NCI-H226 (cell line): ENCODE results near the gene BATF3.
"Not testable (repeated sequence)": the region's sequence is repeated elsewhere in the genome, so short reads cannot be mapped to it uniquely, and the experiment has no call there.

Source experiments
- DNase-seq: peaks from one replicate; pipeline ENCODE4 v3.0.0-alpha.2; 2015

Gene BATF3, protein sequence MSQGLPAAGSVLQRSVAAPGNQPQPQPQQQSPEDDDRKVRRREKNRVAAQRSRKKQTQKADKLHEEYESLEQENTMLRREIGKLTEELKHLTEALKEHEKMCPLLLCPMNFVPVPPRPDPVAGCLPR

DNA sequence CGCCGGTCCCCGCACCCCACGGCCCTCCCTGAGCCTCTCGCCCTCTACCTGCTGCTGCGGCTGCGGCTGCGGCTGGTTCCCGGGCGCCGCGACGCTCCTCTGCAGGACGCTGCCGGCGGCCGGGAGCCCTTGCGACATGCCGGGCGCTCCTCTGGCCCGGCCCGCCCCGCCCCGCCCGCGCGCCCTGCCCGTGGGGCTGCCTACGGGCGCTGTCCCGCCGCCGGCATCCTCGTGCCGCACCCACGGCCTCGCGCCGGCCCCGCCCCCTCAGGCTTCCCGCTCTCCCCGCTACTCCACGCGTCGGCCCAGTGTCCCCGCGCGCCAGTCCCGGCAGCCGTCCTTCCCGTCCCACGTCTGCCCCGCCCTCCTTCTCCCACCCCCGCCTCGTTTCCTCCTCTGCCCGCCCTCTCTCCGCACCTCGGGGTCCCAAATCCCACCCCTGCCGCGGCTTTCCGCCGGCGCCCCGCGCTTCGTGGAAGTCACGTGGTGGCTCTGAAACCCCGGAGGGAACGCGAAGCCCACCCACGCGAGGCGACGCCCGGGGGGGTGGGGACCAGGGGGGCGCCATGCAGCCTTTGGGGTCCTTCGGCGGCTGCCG lies at the start of gene BATF3:
Gene BATF3, minus strand, starts transcription at position 216 of the 598 bp plus-strand sequence. Its CDS starts 78 bp downstream, at position 138.
- no peak for DNase-seq

DNA sequence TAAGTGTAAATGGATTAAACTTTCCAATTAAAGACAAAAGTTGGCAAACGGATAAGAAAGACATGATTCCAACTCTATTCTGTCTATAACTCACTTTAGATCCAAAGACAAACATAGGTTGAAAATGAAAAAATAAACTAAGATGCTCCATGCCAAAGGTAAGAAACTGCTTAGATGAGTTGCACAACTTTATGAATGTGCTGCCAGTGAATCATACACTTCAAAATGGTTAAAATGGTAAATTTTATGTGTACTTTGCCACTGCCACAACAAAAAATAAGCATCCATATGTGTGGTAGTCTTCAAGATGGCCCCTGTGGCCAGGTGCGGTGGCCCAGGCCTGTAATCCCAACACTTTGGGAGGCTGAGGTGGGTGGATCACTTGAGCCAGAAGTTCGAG lies 46.9 kb upstream of the BATF3 start:
- no peak for DNase-seq

DNA sequence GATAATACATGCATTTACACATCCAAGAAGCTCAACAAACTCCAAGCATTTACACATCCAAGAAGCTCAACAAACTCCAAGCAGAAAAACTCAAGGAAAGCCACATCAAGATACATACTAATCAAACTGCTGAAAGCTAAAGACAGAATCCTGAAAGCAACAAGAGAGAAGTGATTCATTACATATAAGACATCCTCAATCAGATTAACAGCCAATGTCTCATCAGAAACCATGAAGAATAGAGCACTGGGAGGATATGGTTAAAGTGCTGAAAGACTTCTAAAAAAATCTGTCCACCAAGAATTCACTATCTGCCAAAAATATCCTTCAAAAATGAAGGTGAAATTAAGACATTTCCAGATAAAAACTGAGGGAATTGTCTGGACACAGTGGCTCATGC lies 45.7 kb upstream of the BATF3 start:
- DNase-seq: no peak

DNA sequence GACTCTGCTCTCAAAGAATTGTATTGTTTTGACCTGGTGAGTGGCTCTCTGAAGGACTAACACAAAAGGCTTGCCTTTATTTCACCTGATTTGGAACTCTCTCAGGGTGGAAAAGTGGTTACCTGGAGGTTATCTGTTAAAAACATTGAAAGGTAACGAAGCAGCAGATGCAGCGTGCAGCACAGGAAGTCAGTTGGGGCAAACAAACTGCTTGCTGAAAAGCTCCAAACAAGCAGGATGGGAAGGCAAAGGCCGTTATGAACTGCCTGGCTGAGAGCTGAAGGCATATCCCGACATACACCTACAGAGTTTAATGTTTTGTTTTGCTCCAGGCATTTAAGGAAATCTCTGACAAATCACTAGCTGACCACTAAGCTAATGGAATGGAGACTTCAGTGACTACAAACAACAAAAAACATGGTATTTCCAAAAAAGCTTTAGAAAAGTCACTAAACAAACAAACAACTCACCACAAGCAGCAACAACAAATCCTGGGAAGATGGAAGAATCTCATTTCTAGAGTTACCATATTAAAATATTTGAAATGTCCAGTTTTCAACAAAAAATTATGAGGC lies 44.3 kb upstream of the BATF3 start:
- DNase-seq: no peak

DNA sequence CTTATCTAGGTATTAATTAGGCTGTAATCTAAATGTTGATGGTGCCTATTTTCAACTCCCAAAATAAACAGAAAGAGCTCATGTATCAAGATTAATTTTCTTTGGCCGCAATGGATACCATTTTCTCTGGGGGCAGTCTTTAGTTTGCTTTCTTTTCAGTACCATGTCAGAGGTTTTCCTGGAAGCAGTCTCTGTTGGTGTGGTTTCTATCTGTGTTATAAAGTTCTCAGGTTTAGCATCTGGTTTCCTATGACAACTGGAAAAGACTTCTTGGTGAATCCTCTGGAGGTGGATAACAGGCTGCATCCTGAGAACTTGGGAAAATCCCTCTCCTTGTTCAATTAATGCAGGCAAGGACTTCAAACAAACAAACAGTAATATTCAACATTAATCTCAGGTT lies 38.7 kb upstream of the BATF3 start:
- DNase-seq: no peak

DNA sequence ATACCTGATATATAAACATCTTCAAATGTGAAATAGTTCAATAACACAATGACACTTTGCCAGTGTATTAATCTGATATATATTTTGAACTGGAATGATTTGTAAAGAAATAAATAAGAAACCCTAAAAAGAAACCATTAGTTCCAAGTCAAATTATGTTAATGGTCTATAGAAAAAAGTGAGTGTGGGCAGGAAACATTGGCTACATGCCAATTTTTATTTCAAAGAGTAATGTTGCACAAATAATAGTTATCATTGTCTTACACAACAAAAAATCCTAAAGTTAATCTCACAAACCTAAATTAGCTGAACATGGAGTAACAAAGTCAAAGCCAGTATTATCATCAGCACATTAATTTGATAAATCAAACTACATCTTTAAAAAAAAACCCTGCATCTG lies 37.9 kb upstream of the BATF3 start:
- no peak for DNase-seq

DNA sequence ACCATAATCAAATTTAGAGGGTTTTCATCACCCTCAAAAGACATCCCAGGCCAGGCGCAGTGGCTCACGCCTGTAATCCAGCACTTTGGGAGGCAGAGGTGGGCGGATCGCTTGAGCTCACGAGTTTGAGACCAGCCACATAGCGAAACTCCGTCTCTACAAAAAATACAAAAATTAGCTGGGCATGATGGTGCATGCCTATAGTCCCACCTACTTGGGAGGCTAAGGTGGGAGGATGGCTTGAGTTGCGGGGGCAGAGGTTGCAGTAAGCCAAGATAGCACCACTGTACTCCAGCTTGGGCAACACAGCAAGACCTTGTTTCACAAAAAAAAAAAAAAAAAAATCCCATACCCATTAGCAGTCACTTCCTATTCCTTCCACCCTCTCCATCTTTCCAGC lies 33.5 kb upstream of the BATF3 start:
- DNase-seq: no peak

DNA sequence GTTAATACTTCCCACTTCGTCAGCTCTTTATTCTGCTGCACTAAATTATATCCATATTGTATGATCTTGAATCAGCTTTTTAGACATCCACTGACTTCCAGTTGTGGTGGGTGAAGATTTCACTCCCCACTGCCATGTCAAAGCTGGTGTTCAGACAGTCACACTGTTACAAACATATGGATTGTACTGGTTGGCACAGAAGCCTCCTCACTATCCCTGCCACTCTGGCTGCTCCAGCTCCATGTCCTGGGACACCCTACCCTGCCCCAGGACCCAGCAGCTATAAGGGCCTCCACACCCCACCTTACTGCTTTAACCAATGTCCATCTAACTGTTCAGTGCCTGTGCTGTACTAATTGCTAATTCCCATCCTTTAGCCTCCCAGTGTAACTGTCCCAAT lies 32.0 kb upstream of the BATF3 start:
- DNase-seq: no peak

DNA sequence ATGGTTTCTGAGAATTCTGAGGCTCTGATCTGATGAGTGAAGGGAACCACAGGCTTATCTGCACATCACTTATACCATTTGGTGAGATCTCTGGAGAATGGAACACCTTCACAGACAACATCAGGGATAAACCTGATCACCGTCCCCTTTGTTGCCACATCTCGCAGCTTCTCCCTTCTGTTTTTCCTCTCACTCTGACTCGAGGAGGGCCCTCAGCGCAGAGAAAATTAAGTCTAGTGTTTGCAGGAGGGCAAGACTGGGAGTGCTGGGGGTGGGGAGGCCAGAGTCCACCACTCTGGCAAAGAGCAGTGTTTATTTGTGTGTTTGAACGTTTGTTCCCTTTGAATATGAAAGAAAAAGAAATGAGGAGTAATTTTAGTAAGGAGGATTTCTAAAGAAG lies 29.0 kb upstream of the BATF3 start:
- DNase-seq: no peak

DNA sequence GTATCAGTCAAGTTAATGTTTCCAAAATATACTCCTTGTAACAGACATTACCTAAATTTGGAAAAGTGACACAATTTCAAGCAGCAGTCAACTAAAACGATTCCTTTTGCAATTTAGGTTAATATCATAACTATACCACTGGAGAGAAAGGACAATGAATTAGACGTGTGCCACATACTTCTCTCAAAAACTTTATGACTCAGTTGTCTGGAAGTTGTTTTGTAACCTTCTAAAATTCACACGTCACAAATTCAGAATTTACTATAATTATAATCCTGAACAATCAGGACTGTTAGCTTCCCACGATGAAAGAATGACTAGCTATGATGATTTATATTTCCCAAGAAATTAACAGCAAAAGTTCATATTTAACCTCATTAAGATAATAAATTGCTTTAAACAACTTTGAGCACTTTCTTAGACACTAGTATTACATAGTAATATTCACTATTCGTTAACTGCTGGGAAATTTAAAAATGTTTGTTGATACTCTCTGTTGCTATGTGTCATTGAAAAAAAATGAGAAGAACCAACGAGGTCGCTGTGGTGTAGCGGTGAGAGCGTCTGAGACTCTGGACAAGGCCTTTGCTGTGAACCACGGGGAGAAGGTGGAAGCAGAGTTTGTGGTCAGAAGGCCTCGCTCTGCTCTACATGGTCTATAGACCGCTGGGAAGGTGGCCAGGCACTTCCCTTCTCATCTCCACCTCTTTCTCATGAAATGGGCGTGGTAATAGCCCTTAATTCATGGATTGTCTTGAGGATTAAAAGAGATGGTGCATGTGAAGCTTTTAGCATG lies 27.9 kb upstream of the BATF3 start:
- no peak for DNase-seq

DNA sequence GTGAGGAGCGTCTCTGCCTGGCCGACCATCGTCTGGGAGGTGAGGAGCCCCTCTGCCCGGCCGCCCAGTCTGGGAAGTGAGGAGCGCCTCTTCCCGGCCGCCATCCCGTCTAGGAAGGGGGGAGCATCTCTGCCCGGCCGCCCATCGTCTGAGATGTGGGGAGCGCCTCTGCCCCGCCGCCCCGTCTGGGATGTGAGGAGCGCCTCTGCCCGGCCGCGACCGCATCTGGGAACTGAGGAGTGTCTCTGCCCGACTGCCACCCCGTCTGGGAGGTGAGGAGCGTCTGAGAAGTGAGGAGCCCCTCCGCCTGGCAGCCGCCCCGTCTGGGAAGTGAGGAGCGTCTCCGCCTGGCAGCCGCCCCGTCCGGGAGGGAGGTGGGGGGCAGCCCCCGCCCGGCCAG lies 25.0 kb upstream of the BATF3 start:
- DNase-seq: not testable (repeated sequence)

DNA sequence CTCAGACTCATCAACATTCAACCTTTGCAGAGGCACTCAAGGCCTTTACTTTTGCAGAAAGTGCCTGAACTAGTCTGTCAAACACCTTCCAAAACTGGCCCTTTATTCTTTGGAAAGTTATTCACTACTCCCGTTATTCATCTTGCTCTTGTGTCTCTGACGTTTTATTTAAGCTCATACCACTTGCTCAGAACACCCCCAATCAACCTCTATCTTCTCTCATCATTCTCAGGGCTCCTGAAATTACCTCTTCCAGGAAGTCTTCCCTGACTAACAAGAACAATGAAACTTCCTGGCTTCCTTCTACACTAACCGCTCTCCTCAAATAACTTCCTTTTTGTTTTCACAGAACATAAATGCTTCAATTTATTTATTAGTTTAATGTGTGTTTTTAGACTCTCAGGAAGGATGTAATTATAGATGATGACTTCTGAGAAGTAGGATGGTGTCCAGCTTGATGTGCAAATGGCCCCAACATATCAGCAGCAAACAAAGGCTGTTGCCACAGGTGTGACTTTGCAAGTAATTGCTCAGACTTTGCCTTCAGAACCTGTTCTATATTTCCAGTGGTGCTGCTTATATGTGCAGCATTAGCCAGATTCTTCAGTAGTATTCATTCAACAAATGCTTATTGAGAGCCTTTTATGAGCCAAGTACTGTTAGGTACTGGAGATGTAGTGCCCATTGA lies 22.8 kb upstream of the BATF3 start:
- DNase-seq: no peak

DNA sequence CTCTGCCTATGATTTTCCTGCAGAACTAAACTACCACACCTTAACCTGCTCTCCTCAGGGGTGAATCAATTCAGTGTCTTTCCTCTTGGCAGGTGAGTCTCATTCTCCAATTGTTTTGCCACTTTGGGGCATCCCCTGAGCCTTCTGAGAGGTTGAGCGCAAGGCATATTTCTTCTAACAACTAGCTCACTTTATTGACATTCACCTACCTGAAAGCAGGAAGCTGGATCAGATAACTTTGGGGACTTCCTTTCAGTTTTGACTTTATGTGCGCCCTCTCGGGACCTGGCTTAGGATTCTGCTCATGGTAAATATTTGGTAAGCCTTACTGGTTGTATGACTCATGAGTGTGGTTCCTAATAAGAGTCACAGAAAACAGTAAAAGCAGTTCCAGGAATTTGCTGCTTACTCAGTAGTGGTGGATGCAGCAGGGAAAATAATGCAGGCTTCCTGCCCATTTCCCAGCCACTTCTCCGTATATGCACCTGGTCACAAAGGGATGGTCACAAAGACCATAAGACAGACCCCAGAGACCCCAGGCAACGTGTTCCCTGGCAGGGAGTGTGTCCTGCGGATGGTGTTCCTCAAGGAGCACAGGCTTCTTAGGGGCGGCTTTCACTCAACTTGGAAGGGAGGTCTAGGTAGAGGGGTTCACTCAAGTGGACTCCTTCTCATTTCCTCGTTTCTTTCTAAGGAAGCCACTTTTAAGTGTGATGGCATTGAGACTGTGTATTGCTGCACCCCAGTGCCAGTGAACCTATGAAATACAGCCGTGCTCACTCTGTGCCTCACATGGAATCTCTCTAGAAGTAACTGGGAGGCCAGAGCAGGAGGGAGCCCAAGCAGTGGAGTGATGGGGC lies 22.0 kb upstream of the BATF3 start:
- DNase-seq: peak; percentile 20

DNA sequence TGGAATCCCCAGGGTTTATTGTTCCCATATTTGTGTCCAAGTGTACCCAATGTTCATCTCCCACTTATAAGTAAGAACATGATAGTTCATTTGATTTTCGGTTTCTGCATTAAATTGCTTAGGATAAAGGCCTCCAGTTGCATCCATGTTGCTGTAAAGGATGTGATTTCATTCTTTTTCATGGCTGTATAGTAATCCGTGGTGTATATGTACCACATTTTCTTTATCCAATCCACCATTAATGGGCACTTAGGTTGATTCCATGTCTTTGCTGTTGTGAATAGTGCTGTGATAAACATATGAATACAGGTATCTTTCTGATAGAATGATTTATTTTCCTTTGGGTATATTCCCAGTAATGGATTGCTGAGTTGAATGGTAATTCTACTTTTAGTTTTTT lies 20.0 kb upstream of the BATF3 start:
- no peak for DNase-seq

DNA sequence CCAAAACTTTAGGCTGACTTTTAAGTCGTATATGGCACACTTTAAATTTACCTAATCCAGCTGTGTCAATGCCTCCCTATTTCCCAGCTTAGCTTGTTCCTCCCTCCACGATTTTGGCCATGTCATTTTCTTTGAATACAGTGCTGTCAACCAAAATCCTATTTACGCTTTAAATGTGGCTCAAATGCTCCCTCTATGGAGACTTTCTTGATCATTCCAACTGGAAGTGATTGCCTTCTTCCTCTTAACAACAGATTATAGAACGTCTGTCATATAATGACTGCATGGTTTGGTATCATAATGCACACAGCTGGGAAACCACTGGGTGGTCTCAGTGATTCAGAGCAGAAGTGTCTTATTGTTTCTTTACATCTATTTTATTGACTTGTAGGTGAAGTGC lies 18.9 kb upstream of the BATF3 start:
- DNase-seq: no peak

DNA sequence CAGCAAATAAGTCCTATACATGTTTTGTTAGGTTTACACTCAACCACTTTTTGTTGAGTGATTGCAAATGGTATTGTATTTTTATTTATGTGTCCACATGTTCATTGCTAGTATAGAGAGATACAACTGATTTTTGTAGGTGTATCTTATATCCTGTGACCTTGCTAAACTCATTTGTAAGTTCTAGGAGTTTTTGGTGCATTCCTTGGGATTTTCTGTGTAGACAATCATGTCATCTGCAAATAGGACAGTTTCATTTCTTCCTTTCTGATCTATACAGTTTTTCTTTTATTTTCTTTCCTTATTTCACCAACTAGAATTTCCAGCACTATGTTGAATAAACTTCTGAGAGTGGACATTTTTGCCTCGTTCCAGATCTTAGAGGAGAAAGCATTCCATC lies 16.5 kb upstream of the BATF3 start:
- DNase-seq: no peak

DNA sequence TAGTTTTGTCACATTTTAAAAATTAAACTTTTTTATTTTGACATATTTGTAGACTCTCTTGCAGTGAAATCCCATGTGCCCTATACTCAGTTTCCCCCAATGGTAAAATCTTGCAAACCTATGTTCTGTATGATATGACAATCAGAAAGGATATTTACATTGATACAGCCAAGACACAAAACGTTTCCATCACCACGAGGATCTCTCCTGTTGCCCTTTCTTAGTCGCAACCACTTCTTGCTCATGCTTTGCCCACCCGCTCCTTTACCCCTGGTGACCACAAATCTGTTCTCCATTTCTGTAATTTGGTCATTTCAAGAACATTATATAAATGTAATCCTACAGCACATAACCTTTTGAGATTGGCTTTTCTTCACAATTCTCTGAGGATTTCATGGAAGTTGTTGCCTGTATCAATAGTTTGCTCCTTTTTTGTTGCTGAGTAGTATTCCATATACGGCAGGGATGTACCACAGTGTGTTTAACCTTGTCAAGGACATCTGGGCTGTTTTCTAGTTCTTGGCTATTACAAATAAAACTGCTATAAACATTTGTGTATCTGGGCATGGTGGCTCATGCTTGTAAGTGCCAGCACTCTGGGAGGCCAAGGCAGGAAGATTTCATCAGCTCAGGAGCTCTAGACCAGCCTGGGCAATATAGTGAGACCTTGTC lies 14.0 kb upstream of the BATF3 start:
- no peak for DNase-seq

DNA sequence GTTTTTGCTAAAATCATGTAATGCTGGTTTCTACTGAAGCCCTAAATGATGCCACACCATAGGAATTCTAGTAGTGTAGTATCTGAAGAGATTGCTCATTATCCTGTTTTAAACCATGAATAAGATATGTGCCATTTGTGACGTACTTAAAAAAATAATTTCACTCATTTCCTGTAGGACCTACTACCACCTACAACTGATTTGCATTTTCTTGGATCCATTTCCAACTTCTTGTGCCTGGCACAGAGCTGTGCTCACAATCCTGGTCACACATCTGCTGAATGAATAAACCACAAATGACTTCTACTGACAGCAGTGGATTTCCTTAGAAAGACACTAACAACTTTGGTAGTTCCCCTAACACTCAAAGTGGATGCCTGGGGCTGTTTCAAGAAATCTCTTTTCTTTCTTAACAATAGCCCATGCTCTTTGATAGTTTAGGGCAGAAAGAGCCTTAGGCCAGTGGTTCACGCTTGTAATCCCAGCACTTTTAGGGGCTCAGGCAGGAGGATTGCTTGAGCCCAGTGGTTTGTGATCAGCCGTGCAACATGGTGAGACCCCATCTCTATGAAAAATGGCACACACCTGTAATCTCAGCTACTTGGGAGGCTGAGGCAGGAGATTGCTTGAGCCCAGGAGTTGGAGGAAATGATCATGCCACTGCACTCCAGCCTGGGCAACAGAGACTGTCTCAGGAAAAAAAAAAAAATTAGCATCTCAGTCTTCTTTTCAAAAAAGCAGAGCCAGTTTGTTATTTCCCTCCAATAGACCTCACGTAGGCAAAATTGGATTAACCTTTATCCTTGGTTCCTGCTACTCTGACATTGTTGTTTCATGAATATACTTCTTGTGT lies 13.0 kb upstream of the BATF3 start:
- peak; percentile 79 for DNase-seq

DNA sequence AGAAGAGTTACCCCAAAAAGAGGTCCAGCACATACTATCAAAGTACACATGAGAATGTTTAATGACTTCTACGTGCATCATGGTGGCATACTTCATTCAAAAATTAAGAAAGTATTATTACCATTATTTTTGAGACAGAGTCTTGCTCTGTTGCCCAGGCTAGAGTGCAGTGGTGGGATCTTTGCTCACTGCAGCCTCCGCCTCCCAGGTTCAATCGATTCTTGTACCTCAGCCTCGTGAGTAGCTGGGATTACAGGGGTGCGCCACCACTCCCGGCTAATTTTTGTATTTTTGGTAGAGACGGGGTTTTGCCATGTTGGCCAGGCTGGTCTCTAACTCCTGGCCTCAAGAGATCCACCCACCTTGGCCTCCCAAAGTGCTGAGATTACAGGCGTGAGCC lies 12.3 kb upstream of the BATF3 start:
- DNase-seq: not testable (repeated sequence)

DNA sequence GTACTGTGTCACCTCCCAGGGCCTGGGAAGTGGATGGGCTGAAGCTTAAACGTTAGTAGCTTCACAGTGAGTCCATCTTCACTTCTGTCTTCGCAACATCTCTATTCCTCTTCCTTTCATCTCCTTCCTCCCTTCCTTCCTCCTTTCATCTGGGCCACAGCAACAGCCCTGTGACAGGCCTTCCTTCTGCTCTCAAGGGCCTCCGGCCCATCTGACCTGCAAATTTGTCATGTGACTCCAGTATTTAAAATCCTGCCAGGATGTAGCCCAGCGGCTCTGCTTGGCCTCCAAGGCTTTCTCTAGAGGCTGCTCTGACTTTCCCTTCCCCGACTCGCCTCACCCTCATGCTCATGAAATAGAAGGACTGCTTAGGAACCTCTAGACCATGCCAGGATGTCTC lies 10.9 kb upstream of the BATF3 start:
- DNase-seq: no peak

DNA sequence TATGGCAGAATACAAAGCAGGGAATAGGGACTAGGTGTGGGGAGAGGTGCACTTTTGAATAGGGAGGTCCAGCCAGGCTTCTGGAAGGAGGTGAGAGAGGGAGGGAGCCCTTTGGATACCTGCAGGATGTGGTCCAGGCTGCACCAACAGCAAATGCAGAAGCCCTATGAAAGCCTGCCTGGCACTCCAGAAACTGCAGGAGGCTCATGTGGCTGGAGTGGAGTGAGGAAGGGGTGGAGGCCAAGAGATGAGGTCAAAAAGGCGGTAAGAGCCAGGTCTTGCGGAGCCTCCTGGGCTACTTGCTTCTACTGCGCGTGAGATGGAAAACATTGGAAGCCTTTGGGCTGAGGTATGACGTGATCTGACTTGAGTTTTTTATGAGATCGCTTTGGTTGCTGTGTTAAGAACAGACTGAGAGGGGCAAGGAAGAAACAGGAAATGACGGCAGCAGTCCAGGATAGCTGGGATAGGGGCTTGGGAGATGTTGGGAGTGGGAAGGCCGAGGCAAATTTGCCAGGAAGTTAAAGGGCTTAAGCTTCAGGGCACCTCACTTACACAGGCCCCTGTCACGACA lies 4.4 kb upstream of the BATF3 start:
- DNase-seq: no peak
